Astrocyte of the cerebellum (primary cell): Measurements from ENCODE around the gene SUMO1.

Source experiments
- DNase-seq: peaks from one replicate; pipeline ENCODE4 v3.0.0-alpha.2; 2011; ENCODE audit warnings: low read depth
- H3K4me3 ChIP-seq: 2 replicates; pipeline ENCODE4 v1.5.1; 2011; ENCODE audit warnings: mild to moderate bottlenecking, low read depth, low read length, moderate library complexity
- in situ Hi-C: cut with HindIII; loops from 2 replicates; pipeline ENCODE4 v1.10.0; 2017; ENCODE audit warnings: low sequenced_read_pairs
- TF ChIP-seq, protein P1 (sequence below): IDR thresholded peaks from 2 replicates; pipeline ENCODE4 v1.5.1; 2012; ENCODE audit warnings: low read length, low read depth, moderate library complexity, mild to moderate bottlenecking; ENCODE audit errors: missing control alignments

The SUMO1 gene

GRCh38 chr2:202169832-202170424, 68.5 kb downstream of the SUMO1 start:
- no peak overlapping the region for H3K4me3 ChIP-seq
- TF ChIP-seq, protein P1, sequence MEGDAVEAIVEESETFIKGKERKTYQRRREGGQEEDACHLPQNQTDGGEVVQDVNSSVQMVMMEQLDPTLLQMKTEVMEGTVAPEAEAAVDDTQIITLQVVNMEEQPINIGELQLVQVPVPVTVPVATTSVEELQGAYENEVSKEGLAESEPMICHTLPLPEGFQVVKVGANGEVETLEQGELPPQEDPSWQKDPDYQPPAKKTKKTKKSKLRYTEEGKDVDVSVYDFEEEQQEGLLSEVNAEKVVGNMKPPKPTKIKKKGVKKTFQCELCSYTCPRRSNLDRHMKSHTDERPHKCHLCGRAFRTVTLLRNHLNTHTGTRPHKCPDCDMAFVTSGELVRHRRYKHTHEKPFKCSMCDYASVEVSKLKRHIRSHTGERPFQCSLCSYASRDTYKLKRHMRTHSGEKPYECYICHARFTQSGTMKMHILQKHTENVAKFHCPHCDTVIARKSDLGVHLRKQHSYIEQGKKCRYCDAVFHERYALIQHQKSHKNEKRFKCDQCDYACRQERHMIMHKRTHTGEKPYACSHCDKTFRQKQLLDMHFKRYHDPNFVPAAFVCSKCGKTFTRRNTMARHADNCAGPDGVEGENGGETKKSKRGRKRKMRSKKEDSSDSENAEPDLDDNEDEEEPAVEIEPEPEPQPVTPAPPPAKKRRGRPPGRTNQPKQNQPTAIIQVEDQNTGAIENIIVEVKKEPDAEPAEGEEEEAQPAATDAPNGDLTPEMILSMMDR = no peak
- in situ Hi-C loops = no loop called here
- DNase-seq = no peak

GRCh38 chr2:202169131-202169530, 69.3 kb downstream of the SUMO1 start:
- in situ Hi-C loops = no loop called here
- H3K4me3 ChIP-seq = no peak overlapping the region
- DNase-seq = no peak
- TF ChIP-seq, protein P1 = no peak

DNA sequence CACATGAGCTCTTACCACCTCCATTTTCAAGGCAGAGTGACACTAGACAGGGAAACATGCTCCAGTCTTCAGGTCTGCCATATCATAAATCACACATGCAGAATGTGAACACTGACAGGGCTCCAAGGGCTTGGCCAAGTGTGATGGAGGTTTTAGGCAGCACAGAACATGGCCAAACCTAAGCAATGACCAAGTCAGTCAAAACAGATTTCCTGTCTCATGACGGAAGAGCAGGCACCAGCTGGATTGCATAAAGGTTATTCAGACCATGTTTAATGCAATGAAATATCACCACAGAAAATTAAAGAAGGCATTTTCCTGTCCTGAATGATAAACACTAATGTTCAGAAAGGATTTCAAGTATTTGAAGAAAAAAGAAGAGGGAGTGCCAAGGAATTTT, 72.5 kb downstream of the SUMO1 start:
- no peak for DNase-seq
- TF ChIP-seq, protein P1 = no peak
- in situ Hi-C loops = no loop called here

GRCh38 chr2:202165208-202165607, 73.2 kb downstream of the SUMO1 start:
- in situ Hi-C loops = no loop called here
- DNase-seq = no peak
- TF ChIP-seq, protein P1 = no peak
- H3K4me3 ChIP-seq = no peak overlapping the region

More for the DNA sequence above, 72.5 kb downstream of the SUMO1 start:
- H3K4me3 ChIP-seq = no peak overlapping the region

GRCh38 chr2:202164411-202164810, 74.0 kb downstream of the SUMO1 start:
- DNase-seq = no peak
- no peak overlapping the region for H3K4me3 ChIP-seq
- TF ChIP-seq, protein P1 = no peak
- in situ Hi-C loops = no loop called here

DNA sequence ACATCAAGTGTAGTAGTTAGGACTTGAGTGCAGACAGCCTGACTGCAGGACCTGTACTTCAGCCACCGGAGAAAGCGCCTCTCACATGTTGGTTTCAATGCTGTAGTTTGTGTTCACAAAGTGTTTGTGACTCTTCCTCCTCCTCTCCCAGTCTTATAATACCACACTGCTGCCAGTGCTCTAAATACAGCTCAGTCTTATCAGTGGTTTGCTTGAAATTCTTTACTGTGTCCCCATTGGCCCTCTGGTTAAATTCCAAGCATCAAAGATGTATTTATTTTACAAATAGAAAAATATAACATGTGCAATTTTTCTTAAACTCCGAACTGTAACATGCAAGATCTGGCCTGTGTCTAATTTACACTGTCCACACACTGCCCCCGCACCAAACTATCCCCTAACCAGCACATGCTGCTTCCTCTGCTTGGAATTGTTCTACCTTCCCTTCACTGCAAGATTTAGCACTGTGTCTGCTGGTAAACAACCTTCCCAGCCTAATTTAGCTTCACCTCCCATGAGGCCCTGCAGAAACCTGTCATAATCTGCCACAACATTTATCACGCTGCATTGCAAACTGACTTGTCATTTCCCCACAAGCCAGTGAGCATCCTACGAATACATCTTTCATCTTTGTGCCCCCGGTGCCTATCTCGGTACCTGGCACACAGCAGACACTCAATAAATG, 77.1 kb downstream of the SUMO1 start:
- H3K4me3 ChIP-seq = no peak overlapping the region
- in situ Hi-C loops = no loop called here
- DNase-seq = no peak
- TF ChIP-seq, protein P1 = no peak
